Mucosa of stomach (tissue), 1 donor: ENCODE measurements around the gene PCDHGA6.
"Not testable (repeated sequence)": the region's sequence is repeated elsewhere in the genome, so short reads cannot be mapped to it uniquely, and the experiment has no call there.

Experiments
- H3K27me3 ChIP-seq: one replicate; pipeline ENCODE4 v1.7.0; 2013; ENCODE audit warnings: mild to moderate bottlenecking, low read length; ENCODE audit not compliant: control insufficient read depth, insufficient read depth
- H3K36me3 ChIP-seq: one replicate; pipeline ENCODE4 v1.7.0; 2013; ENCODE audit warnings: low read length; ENCODE audit not compliant: control insufficient read depth, insufficient read depth
- H3K4me1 ChIP-seq: one replicate; pipeline ENCODE4 v1.7.0; 2013; ENCODE audit warnings: mild to moderate bottlenecking, low read length; ENCODE audit not compliant: control insufficient read depth, insufficient read depth
- H3K4me3 ChIP-seq: one replicate; pipeline ENCODE4 v1.7.0; 2013; ENCODE audit warnings: low read length
- H3K9ac ChIP-seq: one replicate; pipeline ENCODE4 v1.7.0; 2013; ENCODE audit warnings: mild to moderate bottlenecking, low read length, moderate library complexity
- H3K9me3 ChIP-seq: one replicate; pipeline ENCODE4 v1.7.0; 2013; ENCODE audit warnings: mild to moderate bottlenecking, low read length, moderate library complexity; ENCODE audit not compliant: control insufficient read depth
- donor health status: Pancreatic carcinoma.

The PCDHGA6 gene

GRCh38 chr5:141373673-141374317, at the start of gene PCDHGA6:
TSS of gene PCDHGA6 (plus strand) at chr5:141373891. CDS start at chr5:141374084, 193 bp downstream.
- H3K27me3 ChIP-seq: peaks cover 24% of the 10 kb centered on the region
- peaks cover 18% of the 10 kb centered on the region for H3K9me3 ChIP-seq
- no peak within 1 kb of the TSS for H3K4me3 ChIP-seq
- H3K4me1 ChIP-seq: no peaks in the 10 kb centered on the region
- H3K36me3 ChIP-seq: no peaks in the 10 kb centered on the region
- H3K9ac ChIP-seq: no peak within 1 kb of the TSS

GRCh38 chr5:141326088-141326854, 47.4 kb upstream of the PCDHGA6 start:
- Histone ChIP-seq H3K9ac (peak overlapping the region; percentile 3), H3K9me3 (peaks cover 5% of the 10 kb centered on the region), H3K27me3 (peaks cover 2% of the 10 kb centered on the region), H3K4me3 (no peak overlapping the region), H3K36me3 (no peaks in the 10 kb centered on the region), H3K4me1 (no peaks in the 10 kb centered on the region)

DNA sequence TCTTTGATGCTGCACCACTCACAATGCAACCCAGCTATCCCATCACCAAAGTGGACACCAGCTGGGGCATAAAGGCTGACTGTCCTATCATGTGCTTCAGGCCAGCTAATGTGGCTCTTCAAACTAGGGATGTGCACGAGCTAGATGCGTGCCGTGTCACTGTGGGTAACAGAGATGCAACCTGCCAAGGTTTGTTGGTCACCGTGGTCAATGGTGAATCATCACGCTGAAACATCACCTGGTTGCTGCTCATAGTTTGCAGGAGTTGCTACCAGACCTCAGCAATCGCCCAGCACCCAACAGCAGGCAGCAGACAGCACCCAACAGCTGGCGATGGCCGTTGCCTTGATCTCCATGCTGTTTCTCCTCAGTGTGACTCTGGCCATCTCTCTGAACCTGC, 45.5 kb upstream of the PCDHGA6 start:
- Histone ChIP-seq H3K36me3 (no peaks in the 10 kb centered on the region), H3K9me3 (peaks cover 9% of the 10 kb centered on the region), H3K4me3 (no peak overlapping the region), H3K9ac (no peak overlapping the region), H3K4me1 (no peaks in the 10 kb centered on the region), H3K27me3 (peaks cover 5% of the 10 kb centered on the region)

DNA sequence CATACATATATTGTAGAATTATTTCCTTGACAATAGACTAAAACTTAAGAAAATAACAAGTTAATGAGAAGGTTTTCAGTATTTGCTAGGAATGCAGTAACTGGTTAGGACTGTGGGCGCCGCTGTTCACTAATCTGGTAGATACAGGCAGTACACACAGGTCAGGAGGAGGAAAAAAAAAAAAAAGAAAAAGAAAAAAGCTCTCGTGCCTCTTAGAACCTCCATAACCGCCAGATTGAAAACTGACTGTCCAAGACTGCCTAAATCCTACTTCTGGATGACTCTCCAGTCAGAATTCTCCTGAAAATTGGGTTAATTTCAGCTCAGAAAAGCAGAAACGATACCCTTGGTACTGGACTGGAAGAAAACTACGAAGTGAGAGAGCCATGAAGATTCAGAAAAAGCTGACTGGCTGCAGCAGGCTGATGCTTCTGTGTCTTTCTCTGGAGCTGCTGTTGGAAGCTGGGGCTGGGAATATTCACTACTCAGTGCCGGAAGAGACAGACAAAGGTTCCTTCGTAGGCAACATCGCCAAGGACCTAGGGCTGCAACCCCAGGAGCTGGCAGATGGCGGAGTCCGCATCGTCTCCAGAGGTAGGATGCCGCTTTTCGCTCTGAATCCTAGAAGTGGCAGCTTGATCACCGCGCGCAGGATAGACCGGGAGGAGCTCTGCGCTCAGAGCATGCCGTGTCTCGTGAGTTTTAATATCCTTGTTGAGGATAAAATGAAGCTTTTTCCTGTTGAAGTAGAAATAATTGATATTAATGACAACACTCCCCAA, 43.2 kb upstream of the PCDHGA6 start, which contains the start of gene PCDHGA1:
PCDHGA1 (plus strand) TSS at position 216 of the 782 bp plus-strand sequence.
- H3K36me3 ChIP-seq: no peaks in the 10 kb centered on the region
- peaks cover 9% of the 10 kb centered on the region for H3K9me3 ChIP-seq
- H3K9ac ChIP-seq: no peak within 1 kb of the TSS
- no peaks in the 10 kb centered on the region for H3K4me1 ChIP-seq
- peaks cover 5% of the 10 kb centered on the region for H3K27me3 ChIP-seq
- no peak within 1 kb of the TSS for H3K4me3 ChIP-seq

GRCh38 chr5:141332571-141332970, 41.1 kb upstream of the PCDHGA6 start:
- H3K36me3 ChIP-seq, H3K4me3 ChIP-seq, H3K27me3 ChIP-seq, H3K9me3 ChIP-seq, H3K4me1 ChIP-seq, H3K9ac ChIP-seq: not testable (repeated sequence)

- peaks cover 9% of the 10 kb centered on the region for H3K27me3 ChIP-seq
- peaks cover 6% of the 10 kb centered on the region for H3K9me3 ChIP-seq
- no peak within 1 kb of the TSS for H3K4me3 ChIP-seq
- H3K36me3 ChIP-seq: no peaks in the 10 kb centered on the region
- H3K4me1 ChIP-seq: no peaks in the 10 kb centered on the region
- H3K9ac ChIP-seq: no peak within 1 kb of the TSS
These were observed 35.0 kb upstream of the PCDHGA6 start, which contains the start of gene PCDHGA2 for GRCh38 chr5:141338538-141339306. TSS of gene PCDHGA2 (plus strand) at chr5:141338760.

- not testable (repeated sequence) for H3K27me3 ChIP-seq, H3K4me3 ChIP-seq, H3K36me3 ChIP-seq, H3K9me3 ChIP-seq, H3K9ac ChIP-seq, H3K4me1 ChIP-seq
These were observed 32.8 kb upstream of the PCDHGA6 start for GRCh38 chr5:141340781-141341354.

- no peak overlapping the region for H3K9ac ChIP-seq
- H3K4me1 ChIP-seq: no peaks in the 10 kb centered on the region
- peaks cover 9% of the 10 kb centered on the region for H3K27me3 ChIP-seq
- peaks cover 10% of the 10 kb centered on the region for H3K9me3 ChIP-seq
- no peak overlapping the region for H3K4me3 ChIP-seq
- no peaks in the 10 kb centered on the region for H3K36me3 ChIP-seq
These were observed 30.9 kb upstream of the PCDHGA6 start for GRCh38 chr5:141342773-141343172.

GRCh38 chr5:141343242-141343952, 30.3 kb upstream of the PCDHGA6 start, which contains the start of gene PCDHGA3:
TSS of gene PCDHGA3 (plus strand) at chr5:141343829. CDS start at chr5:141344034, 205 bp downstream.
- Histone ChIP-seq H3K36me3 (no peaks in the 10 kb centered on the region), H3K9me3 (peaks cover 10% of the 10 kb centered on the region), H3K27me3 (peaks cover 9% of the 10 kb centered on the region), H3K4me3 (no peak within 1 kb of the TSS), H3K4me1 (no peaks in the 10 kb centered on the region), H3K9ac (no peak within 1 kb of the TSS)

DNA sequence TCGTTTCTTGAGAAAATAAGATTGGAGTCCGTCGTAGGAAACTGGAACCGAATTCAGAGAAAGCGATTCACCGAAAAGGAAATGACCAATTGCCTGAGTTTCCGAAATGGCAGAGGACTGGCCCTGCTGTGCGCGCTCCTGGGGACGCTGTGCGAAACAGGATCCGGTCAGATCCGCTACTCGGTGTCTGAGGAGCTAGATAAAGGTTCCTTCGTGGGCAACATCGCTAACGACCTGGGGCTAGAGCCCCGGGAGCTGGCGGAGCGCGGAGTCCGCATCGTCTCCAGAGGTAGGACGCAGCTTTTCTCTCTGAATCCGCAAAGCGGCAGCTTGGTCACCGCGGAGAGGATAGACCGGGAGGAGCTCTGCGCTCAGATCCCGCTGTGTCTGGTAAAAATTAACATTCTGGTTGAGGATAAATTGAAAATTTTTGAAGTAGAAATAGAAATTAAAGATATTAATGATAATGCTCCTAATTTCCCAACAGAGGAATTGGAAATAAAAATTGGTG, 29.7 kb upstream of the PCDHGA6 start:
- Histone ChIP-seq H3K36me3 (no peaks in the 10 kb centered on the region), H3K4me3 (no peak overlapping the region), H3K9ac (no peak overlapping the region), H3K9me3 (peaks cover 5% of the 10 kb centered on the region), H3K27me3 (peaks cover 4% of the 10 kb centered on the region), H3K4me1 (no peaks in the 10 kb centered on the region)
